Activated B cell treated with CpG ODN at 0.5 μM for 24 hours (primary cell): ENCODE data around the gene METTL21C. TPM values are rescaled to one million over a fixed set of nuclear protein-coding genes. Genes with fewer than 3 reads are reported as not detected.

Source experiments
- ATAC-seq: fragments of 200-7000 bp; cut with Tn5 transposase; one replicate; pipeline ENCODE4 v1.10.0; 2021; ENCODE audit warnings: low read depth, mild to moderate bottlenecking, moderate library complexity
- CTCF ChIA-PET: fragments of 350-600 bp; sonication (Branson Sonifier 250); formaldehyde crosslinking; loops from one replicate; lab custom pipeline; 2021; ENCODE audit warnings: antibody characterized with exemption; lab: Charles Lee
- POLR2A ChIA-PET: fragments of 350-600 bp; sonication (Branson Sonifier 250); formaldehyde crosslinking; loops from one replicate; lab custom pipeline; 2021; ENCODE audit warnings: antibody characterized with exemption; lab: Charles Lee
- DNase-seq: peaks from one replicate; pipeline ENCODE4 v3.0.0; 2022
- H3K27ac Mint-ChIP-seq: one replicate; pipeline ENCODE4 v1.8.0; 2020; ENCODE audit warnings: mixed read lengths
- H3K27me3 Mint-ChIP-seq: one replicate; pipeline ENCODE4 v1.8.0; 2021; ENCODE audit warnings: mixed read lengths
- H3K36me3 Mint-ChIP-seq: one replicate; pipeline ENCODE4 v1.8.0; 2021; ENCODE audit warnings: low read depth, mixed read lengths
- H3K4me1 Mint-ChIP-seq: one replicate; pipeline ENCODE4 v1.8.0; 2021; ENCODE audit warnings: mixed read lengths
- H3K4me3 Mint-ChIP-seq: one replicate; pipeline ENCODE4 v1.8.0; 2020; ENCODE audit warnings: mild to moderate bottlenecking, mixed read lengths
- H3K9me3 Mint-ChIP-seq: one replicate; pipeline ENCODE4 v1.8.0; 2020; ENCODE audit warnings: mixed read lengths
- intact Hi-C: fragments of 100-400 bp; cut with micrococcal nuclease; formaldehyde crosslinking; loops from one replicate; pipeline ENCODE4 v1.15.1; 2024
- total RNA-seq: library from RNA; stranded (reverse); gene quantifications from 2 replicates; pipeline ENCODE4 v1.2.3, GENCODE V29; 2022
- TF ChIP-seq, protein P1 (sequence below): fragments of 200-600 bp; IDR thresholded peaks from one replicate; pipeline ENCODE4 v1.8.0; 2022; ENCODE audit warnings: antibody characterized with exemption, mild to moderate bottlenecking

METTL21C gene
- total RNA-seq, 1 donor from 2014 or later, result not detected

DNA sequence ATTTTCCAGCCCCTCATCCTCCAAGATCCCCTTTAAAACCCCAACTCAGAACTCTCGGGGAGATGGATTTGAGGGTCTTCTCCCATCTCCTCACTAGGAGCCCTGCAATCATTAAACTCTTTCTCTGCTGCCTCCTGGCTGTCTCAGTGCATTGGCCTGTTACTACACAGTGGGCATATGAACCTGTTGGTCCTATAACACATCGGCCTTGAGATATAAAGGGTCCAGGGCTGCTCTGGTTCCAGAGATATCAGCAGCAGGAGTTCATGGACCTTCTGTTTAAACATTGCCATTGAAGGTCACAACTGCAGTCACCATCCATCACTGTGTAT, 3.8 kb upstream of the METTL21C start:
- no peak overlapping the region for H3K4me3 Mint-ChIP-seq
- no peaks in the 10 kb centered on the region for H3K4me1 Mint-ChIP-seq
- intact Hi-C loops, result no loop called here
- no peak overlapping the region for H3K27ac Mint-ChIP-seq
- ChIA-PET CTCF (no interaction called here), POLR2A (no interaction called here)
- DNase-seq, result no peak
- H3K9me3 Mint-ChIP-seq, result peaks cover 8% of the 10 kb centered on the region
- no peak for ATAC-seq
- H3K36me3 Mint-ChIP-seq, result no peaks in the 10 kb centered on the region
- peaks cover 30% of the 10 kb centered on the region for H3K27me3 Mint-ChIP-seq
- TF ChIP-seq, protein P1, sequence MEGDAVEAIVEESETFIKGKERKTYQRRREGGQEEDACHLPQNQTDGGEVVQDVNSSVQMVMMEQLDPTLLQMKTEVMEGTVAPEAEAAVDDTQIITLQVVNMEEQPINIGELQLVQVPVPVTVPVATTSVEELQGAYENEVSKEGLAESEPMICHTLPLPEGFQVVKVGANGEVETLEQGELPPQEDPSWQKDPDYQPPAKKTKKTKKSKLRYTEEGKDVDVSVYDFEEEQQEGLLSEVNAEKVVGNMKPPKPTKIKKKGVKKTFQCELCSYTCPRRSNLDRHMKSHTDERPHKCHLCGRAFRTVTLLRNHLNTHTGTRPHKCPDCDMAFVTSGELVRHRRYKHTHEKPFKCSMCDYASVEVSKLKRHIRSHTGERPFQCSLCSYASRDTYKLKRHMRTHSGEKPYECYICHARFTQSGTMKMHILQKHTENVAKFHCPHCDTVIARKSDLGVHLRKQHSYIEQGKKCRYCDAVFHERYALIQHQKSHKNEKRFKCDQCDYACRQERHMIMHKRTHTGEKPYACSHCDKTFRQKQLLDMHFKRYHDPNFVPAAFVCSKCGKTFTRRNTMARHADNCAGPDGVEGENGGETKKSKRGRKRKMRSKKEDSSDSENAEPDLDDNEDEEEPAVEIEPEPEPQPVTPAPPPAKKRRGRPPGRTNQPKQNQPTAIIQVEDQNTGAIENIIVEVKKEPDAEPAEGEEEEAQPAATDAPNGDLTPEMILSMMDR, result no peak

DNA sequence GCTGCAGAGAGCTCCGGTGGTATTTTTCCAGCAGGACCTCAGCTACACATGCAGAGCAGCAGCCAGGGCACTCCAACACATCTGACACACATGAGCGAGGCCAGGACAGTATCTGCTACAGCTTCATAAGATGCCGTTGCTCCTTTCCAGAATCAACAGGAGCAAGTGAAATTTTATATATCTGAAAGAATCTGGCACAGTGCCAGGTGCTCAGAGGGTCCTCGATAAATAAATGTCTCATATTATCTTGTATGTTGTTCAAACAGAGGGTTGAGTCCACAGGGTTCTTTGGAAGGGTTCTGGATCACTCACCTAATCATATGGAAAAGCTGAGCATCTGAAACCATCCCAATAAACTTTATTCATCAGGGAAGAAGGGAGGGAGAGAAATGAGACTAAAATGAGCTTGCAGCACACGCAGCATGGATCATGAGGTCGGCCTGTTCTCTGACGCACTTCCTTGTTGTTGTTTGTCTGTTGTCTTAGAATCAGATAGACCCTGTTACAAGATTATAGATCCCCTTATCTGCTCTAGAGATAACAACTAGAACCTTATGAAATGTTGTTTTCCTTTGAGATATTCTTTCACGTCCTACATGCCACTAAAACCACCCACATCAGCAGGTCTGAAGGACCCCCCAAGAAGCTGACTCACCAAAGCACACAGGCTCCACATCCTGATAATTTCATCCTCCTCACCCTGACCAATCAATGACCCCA, 3.2 kb upstream of the METTL21C start:
- intact Hi-C loops, result no loop called here
- ChIA-PET CTCF (no interaction called here), POLR2A (no interaction called here)
- peaks cover 8% of the 10 kb centered on the region for H3K9me3 Mint-ChIP-seq
- H3K4me1 Mint-ChIP-seq, result no peaks in the 10 kb centered on the region
- no peak overlapping the region for H3K27ac Mint-ChIP-seq
- no peaks in the 10 kb centered on the region for H3K36me3 Mint-ChIP-seq
- H3K27me3 Mint-ChIP-seq, result peaks cover 33% of the 10 kb centered on the region
- ATAC-seq (no peak), DNase-seq (no peak)
- TF ChIP-seq, protein P1, result no peak
- H3K4me3 Mint-ChIP-seq, result no peak overlapping the region

DNA sequence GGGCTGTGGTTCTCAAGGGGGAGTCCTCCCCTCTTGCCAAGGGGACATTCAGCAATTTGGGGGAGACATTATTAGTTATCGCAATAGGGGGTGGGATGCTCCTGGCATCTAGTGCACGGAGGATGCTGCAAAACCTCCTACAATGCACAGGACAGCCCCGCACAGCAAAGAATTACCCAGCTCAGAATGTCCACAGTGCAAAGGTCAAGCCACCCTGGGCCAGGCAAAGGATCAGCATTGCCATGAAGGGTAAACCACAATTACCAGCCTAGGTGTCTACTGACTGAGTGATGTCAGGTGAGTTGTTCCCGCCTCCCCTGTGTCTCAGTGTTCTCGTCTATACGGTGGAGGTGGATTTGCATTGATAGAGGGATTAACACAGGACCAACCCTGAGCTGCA, 2.4 kb upstream of the METTL21C start:
- H3K4me3 Mint-ChIP-seq, result no peak overlapping the region

DNA sequence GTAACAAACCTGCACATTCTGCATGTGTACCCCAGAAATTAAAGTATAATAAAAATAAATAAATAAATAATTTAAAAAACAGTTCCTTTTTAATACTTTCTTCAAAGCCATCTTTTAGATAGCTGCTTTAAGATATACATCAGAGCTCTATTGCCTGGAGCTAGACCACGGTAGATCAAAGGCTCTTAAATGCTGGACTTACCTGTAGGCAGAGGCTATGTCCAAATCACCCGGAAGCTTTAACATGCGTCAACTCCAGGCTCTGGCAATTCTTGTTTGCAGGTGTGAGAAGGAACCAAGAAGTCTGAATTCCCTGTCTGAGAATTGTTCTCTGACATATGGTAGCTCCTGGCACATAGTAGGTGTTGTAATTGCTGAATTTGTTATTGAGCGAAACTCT, 1.6 kb upstream of the METTL21C start:
- Mint-ChIP-seq H3K4me3 (no peak overlapping the region), H3K27me3 (peaks cover 41% of the 10 kb centered on the region), H3K36me3 (no peaks in the 10 kb centered on the region), H3K27ac (no peak overlapping the region), H3K9me3 (peaks cover 8% of the 10 kb centered on the region), H3K4me1 (no peaks in the 10 kb centered on the region)
- intact Hi-C loops, result no loop called here
- POLR2A ChIA-PET, result no interaction called here
- TF ChIP-seq, protein P1, result no peak
- DNase-seq (no peak), ATAC-seq (no peak)
- CTCF ChIA-PET, result no interaction called here

More for the DNA sequence above, 2.4 kb upstream of the METTL21C start:
- Mint-ChIP-seq H3K27ac (no peak overlapping the region), H3K36me3 (no peaks in the 10 kb centered on the region), H3K9me3 (peaks cover 8% of the 10 kb centered on the region), H3K4me1 (no peaks in the 10 kb centered on the region), H3K27me3 (peaks cover 39% of the 10 kb centered on the region)
- ChIA-PET POLR2A (no interaction called here), CTCF (no interaction called here)
- no peak for ATAC-seq
- no peak for DNase-seq
- TF ChIP-seq, protein P1, result no peak
- intact Hi-C loops, result no loop called here

DNA sequence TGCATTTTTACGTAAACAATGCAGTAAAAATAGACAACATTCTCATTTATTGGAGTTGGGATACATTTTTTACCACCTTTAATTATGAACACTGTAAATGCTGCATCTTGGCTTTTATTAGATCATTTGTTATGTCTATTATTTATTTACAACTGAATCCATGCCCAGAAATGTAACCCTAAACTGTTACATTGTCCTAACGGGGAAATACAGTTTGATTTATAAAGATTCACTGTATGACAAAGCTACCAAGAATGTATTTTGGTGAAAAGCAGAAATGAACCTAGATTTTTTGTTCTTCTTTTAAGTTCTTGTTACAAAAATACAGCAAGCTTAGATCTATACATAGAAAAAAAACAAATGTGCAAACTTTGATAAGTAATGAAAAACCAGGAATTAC, 1.1 kb downstream of the METTL21C start:
- intact Hi-C loops, result no loop called here
- Mint-ChIP-seq H3K9me3 (peaks cover 4% of the 10 kb centered on the region), H3K4me3 (no peak overlapping the region), H3K27me3 (peaks cover 51% of the 10 kb centered on the region), H3K4me1 (no peaks in the 10 kb centered on the region), H3K27ac (no peak overlapping the region), H3K36me3 (no peaks in the 10 kb centered on the region)
- DNase-seq (no peak), ATAC-seq (no peak)
- CTCF ChIA-PET, result no interaction called here
- POLR2A ChIA-PET, result no interaction called here
- TF ChIP-seq, protein P1, result no peak
